HepG2 (cell line): ENCODE data around the gene STK25. TPM values are rescaled to one million over a fixed set of nuclear protein-coding genes. Genes with fewer than 3 reads are reported as not detected.
A peak's percentile ranks its signal among the peaks of the same experiment; 100 is the strongest.

Experiments used
- JUNB ChIP-seq: sonication (generic); formaldehyde crosslinking; IDR thresholded peaks from 2 replicates; pipeline ENCODE4 v1.8.0; 2022; ENCODE audit warnings: missing genetic modification reagents, mild to moderate bottlenecking, borderline replicate concordance
- POGZ ChIP-seq: sonication (generic); formaldehyde crosslinking; IDR thresholded peaks from 2 replicates; pipeline ENCODE4 v1.4.0; 2020; ENCODE audit warnings: mild to moderate bottlenecking, missing genetic modification reagents
- REPIN1 ChIP-seq: sonication (generic); formaldehyde crosslinking; IDR thresholded peaks from 2 replicates; pipeline ENCODE4 v1.8.0; 2022; ENCODE audit warnings: missing genetic modification reagents, low read depth, mild to moderate bottlenecking, borderline replicate concordance
- SALL2 ChIP-seq: sonication (generic); formaldehyde crosslinking; IDR thresholded peaks from 2 replicates; pipeline ENCODE4 v1.8.1; 2023; ENCODE audit warnings: mild to moderate bottlenecking, missing genetic modification reagents, inconsistent platforms
- SP140L ChIP-seq: sonication (generic); formaldehyde crosslinking; IDR thresholded peaks from 2 replicates; pipeline ENCODE4 v1.4.0; 2020; ENCODE audit warnings: missing genetic modification reagents, borderline replicate concordance
- THAP11 ChIP-seq: IDR thresholded peaks from 2 replicates; pipeline ENCODE4 v1.6.1; 2016; ENCODE audit warnings: missing biosample characterization, missing genetic modification reagents
- ZMAT3 ChIP-seq: sonication (generic); formaldehyde crosslinking; conservative IDR thresholded peaks from 2 replicates; pipeline ENCODE4 v1.7.0; 2021; ENCODE audit warnings: missing genetic modification reagents
- ZNF468 ChIP-seq: sonication (generic); formaldehyde crosslinking; IDR thresholded peaks from 2 replicates; pipeline ENCODE4 v1.8.0; 2022; ENCODE audit warnings: mild to moderate bottlenecking, moderate library complexity, missing genetic modification reagents
- ZNF572 ChIP-seq: sonication (generic); formaldehyde crosslinking; IDR thresholded peaks from 2 replicates; pipeline ENCODE4 v1.5.1; 2020; ENCODE audit warnings: mild to moderate bottlenecking, missing genetic modification reagents
- ZNF747 ChIP-seq: sonication (generic); formaldehyde crosslinking; IDR thresholded peaks from 2 replicates; pipeline ENCODE4 v1.8.1; 2023; ENCODE audit warnings: missing genetic modification reagents, mild to moderate bottlenecking, borderline replicate concordance
- ZNF790 ChIP-seq: sonication (generic); formaldehyde crosslinking; IDR thresholded peaks from 2 replicates; pipeline ENCODE4 v1.8.0; 2022; ENCODE audit warnings: missing genetic modification reagents, mild to moderate bottlenecking, borderline replicate concordance
- ZNF879 ChIP-seq: sonication (generic); formaldehyde crosslinking; IDR thresholded peaks from 2 replicates; pipeline ENCODE4 v1.8.1; 2023; ENCODE audit warnings: missing genetic modification reagents
- polyA plus RNA-seq, 8 experiments: library from polyadenylated mRNA; depleted of rRNA in 3 of 8; stranded (reverse) in 7 of 8; unstranded in 1 of 8; fragments of >200 nt; fragmentation: Illumina TruSeq in 4 of 8; extraction: Trizol in 4 of 8; gene quantifications; 2 replicates each; pipeline versions ENCODE4 v1.2.1 to v1.2.3, GENCODE V29; 2011 to 2016; ENCODE audit warnings: low read depth in 4 of 8, missing spikeins in 1 of 8, mixed read lengths in 1 of 8; ENCODE audit not compliant: insufficient read depth in 1 of 8
- total RNA-seq, 5 experiments: library from RNA; depleted of rRNA; stranded (reverse); fragments of >200 nt; fragmentation: Illumina TruSeq; extraction: Trizol; gene quantifications; 2 replicates each; pipeline ENCODE4 v1.2.3, GENCODE V29; 2016; ENCODE audit warnings: low read depth in 1 of 5
- TF ChIP-seq, protein P1 (sequence below): sonication (generic); formaldehyde crosslinking; IDR thresholded peaks from one replicate; pipeline ENCODE4 v1.5.1; 2020; ENCODE audit warnings: mild to moderate bottlenecking, missing genetic modification reagents; ENCODE audit errors: not compliant biosample characterization
- TF ChIP-seq, protein P2 (sequence below): sonication (generic); formaldehyde crosslinking; IDR thresholded peaks from 2 replicates; pipeline ENCODE4 v1.5.1; 2020; ENCODE audit warnings: mild to moderate bottlenecking, missing genetic modification reagents, moderate library complexity
- TF ChIP-seq, protein P3 (sequence below): sonication (generic); formaldehyde crosslinking; IDR thresholded peaks from 2 replicates; pipeline ENCODE4 v1.5.1; 2020; ENCODE audit warnings: mild to moderate bottlenecking, missing genetic modification reagents, moderate library complexity

Gene STK25
- total and polyA plus RNA-seq, 2 of the 13 experiments (the other 11 are each of a cell fraction or from before 2014, with no cell fraction given) = 177 to 481 TPM

DNA sequence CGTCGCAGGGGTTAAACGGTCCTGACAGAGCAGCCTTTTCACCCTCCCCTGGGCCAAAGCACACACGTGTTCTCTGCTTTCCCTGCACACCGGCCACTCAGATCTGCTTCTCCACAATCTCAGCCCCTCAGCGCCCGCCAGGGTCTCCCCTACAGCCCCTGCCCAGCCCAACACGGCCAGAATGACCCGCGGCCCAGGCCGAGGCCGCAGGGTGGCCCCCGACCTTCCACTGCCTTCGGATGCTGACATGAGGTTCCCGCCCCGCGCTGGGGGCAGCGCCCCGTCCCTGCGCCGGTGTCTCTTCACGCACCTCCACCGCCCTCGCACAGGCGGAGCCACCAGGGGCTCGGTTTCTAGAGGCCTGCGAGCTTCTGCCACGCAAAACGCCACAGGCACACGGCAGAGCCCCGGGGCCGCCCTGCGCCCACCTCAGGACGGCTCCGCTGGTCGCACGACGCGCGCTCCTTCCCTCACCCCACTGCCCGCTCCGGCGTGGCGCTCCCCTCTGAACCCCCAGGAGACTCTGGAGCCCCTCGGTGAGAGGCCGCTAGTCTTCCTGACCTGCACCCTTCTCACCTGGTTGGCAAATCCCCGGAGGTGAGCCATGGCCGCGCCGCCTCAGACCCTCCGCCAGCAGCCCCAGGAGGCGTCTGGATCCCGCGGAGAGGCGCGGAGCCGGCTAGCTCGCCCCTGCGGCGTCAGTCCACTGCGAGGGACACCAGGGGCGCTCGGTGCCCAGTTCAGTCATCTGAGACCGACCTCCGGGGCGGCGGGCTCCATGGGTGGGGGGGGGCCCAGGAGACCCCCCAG is 749 bp downstream of the STK25 start (continued):
- TF ChIP-seq, protein P1, sequence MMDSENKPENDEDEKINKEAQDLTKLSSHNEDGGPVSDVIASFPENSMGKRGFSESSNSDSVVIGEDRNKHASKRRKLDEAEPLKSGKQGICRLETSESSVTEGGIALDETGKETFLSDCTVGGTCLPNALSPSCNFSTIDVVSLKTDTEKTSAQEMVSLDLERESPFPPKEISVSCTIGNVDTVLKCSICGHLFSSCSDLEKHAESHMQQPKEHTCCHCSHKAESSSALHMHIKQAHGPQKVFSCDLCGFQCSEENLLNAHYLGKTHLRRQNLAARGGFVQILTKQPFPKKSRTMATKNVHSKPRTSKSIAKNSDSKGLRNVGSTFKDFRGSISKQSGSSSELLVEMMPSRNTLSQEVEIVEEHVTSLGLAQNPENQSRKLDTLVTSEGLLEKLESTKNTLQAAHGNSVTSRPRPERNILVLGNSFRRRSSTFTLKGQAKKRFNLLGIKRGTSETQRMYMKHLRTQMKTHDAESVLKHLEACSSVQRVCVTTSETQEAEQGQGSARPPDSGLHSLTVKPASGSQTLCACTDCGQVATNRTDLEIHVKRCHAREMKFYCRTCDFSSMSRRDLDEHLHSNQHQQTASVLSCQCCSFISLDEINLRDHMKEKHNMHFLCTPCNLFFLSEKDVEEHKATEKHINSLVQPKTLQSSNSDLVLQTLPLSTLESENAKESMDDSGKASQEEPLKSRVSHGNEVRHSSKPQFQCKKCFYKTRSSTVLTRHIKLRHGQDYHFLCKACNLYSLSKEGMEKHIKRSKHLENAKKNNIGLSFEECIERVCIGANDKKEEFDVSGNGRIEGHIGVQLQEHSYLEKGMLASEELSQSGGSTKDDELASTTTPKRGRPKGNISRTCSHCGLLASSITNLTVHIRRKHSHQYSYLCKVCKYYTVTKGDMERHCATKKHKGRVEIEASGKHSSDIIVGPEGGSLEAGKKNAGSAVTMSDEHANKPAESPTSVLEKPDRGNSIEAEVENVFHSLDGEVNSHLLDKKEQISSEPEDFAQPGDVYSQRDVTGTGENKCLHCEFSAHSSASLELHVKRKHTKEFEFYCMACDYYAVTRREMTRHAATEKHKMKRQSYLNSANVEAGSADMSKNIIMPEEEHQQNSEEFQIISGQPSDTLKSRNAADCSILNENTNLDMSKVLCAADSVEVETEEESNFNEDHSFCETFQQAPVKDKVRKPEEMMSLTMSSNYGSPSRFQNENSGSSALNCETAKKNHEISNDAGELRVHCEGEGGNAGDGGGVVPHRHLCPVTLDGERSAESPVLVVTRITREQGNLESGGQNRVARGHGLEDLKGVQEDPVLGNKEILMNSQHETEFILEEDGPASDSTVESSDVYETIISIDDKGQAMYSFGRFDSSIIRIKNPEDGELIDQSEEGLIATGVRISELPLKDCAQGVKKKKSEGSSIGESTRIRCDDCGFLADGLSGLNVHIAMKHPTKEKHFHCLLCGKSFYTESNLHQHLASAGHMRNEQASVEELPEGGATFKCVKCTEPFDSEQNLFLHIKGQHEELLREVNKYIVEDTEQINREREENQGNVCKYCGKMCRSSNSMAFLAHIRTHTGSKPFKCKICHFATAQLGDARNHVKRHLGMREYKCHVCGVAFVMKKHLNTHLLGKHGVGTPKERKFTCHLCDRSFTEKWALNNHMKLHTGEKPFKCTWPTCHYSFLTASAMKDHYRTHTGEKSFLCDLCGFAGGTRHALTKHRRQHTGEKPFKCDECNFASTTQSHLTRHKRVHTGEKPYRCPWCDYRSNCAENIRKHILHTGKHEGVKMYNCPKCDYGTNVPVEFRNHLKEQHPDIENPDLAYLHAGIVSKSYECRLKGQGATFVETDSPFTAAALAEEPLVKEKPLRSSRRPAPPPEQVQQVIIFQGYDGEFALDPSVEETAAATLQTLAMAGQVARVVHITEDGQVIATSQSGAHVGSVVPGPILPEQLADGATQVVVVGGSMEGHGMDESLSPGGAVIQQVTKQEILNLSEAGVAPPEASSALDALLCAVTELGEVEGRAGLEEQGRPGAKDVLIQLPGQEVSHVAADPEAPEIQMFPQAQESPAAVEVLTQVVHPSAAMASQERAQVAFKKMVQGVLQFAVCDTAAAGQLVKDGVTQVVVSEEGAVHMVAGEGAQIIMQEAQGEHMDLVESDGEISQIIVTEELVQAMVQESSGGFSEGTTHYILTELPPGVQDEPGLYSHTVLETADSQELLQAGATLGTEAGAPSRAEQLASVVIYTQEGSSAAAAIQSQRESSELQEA = no peak
- TF ChIP-seq, protein P2, sequence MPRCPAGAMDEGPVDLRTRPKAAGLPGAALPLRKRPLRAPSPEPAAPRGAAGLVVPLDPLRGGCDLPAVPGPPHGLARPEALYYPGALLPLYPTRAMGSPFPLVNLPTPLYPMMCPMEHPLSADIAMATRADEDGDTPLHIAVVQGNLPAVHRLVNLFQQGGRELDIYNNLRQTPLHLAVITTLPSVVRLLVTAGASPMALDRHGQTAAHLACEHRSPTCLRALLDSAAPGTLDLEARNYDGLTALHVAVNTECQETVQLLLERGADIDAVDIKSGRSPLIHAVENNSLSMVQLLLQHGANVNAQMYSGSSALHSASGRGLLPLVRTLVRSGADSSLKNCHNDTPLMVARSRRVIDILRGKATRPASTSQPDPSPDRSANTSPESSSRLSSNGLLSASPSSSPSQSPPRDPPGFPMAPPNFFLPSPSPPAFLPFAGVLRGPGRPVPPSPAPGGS (CRISPR knock-in tag) = no peak; the same call in 1 of the 2 replicates
- TF ChIP-seq ZNF879 (peak; percentile 85; the same call in 1 of the 2 replicates), ZNF572 (CRISPR knock-in tag) (no peak), ZNF790 (CRISPR knock-in tag) (no peak), JUNB (no peak), ZMAT3 (CRISPR knock-in tag) (no peak), THAP11 (CRISPR knock-in tag) (peak; percentile 12; the same call in 1 of the 2 replicates), SALL2 (CRISPR knock-in tag) (no peak), ZNF747 (CRISPR knock-in tag) (0 out of 2 replicates have a peak, but pooled peaks have one; percentile 40), ZNF468 (CRISPR knock-in tag) (no peak), SP140L (CRISPR knock-in tag) (no peak), REPIN1 (CRISPR knock-in tag) (peak; percentile 49; the same call in 1 of the 2 replicates), POGZ (CRISPR knock-in tag) (0 out of 2 replicates have a peak, but pooled peaks have one; percentile 20)
- TF ChIP-seq, protein P3, sequence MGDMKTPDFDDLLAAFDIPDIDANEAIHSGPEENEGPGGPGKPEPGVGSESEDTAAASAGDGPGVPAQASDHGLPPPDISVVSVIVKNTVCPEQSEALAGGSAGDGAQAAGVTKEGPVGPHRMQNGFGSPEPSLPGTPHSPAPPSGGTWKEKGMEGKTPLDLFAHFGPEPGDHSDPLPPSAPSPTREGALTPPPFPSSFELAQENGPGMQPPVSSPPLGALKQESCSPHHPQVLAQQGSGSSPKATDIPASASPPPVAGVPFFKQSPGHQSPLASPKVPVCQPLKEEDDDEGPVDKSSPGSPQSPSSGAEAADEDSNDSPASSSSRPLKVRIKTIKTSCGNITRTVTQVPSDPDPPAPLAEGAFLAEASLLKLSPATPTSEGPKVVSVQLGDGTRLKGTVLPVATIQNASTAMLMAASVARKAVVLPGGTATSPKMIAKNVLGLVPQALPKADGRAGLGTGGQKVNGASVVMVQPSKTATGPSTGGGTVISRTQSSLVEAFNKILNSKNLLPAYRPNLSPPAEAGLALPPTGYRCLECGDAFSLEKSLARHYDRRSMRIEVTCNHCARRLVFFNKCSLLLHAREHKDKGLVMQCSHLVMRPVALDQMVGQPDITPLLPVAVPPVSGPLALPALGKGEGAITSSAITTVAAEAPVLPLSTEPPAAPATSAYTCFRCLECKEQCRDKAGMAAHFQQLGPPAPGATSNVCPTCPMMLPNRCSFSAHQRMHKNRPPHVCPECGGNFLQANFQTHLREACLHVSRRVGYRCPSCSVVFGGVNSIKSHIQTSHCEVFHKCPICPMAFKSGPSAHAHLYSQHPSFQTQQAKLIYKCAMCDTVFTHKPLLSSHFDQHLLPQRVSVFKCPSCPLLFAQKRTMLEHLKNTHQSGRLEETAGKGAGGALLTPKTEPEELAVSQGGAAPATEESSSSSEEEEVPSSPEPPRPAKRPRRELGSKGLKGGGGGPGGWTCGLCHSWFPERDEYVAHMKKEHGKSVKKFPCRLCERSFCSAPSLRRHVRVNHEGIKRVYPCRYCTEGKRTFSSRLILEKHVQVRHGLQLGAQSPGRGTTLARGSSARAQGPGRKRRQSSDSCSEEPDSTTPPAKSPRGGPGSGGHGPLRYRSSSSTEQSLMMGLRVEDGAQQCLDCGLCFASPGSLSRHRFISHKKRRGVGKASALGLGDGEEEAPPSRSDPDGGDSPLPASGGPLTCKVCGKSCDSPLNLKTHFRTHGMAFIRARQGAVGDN (CRISPR knock-in tag) = peak; percentile 91
